HG02798 (cell line): Measurements from ENCODE around the gene CEMP1.

Experiments
- ATAC-seq: cut with Tn5 transposase; IDR thresholded peaks from one replicate; pipeline ENCODE4 v1.9.1; 2021; ENCODE audit warnings: mild to moderate bottlenecking; ENCODE audit not compliant: unreplicated experiment, poor library complexity

The CEMP1 gene

GRCh38 chr16:2487903-2488531 lies 43.2 kb downstream of the CEMP1 start:
- ATAC-seq = no peak

GRCh38 chr16:2487517-2487842 lies 43.7 kb downstream of the CEMP1 start:
- no peak for ATAC-seq

GRCh38 chr16:2486645-2487516 lies 44.3 kb downstream of the CEMP1 start:
- peak; percentile 77 for ATAC-seq

GRCh38 chr16:2485811-2486507 lies 45.2 kb downstream of the CEMP1 start:
- no peak for ATAC-seq

- ATAC-seq = no peak
These were observed 46.2 kb downstream of the CEMP1 start for GRCh38 chr16:2484898-2485508.

- no peak for ATAC-seq
These were observed 47.0 kb downstream of the CEMP1 start for GRCh38 chr16:2483939-2484897.

- no peak for ATAC-seq
These were observed 48.3 kb downstream of the CEMP1 start for GRCh38 chr16:2482708-2483534.

GRCh38 chr16:2482249-2482648 lies 49.0 kb downstream of the CEMP1 start:
- ATAC-seq = no peak

- no peak for ATAC-seq
These were observed 49.5 kb downstream of the CEMP1 start for GRCh38 chr16:2481676-2482075.

- ATAC-seq = no peak
These were observed 50.3 kb downstream of the CEMP1 start for GRCh38 chr16:2480948-2481347.
